ENCODE measurements around the gene FBXL17. TPM values are rescaled to one million over a fixed set of nuclear protein-coding genes. Genes with fewer than 3 reads are reported as not detected.

Gene FBXL17
- total RNA-seq, 3 donors from 2014 or later, result 22.6 to 31.3 (median 28.8) TPM

DNA sequence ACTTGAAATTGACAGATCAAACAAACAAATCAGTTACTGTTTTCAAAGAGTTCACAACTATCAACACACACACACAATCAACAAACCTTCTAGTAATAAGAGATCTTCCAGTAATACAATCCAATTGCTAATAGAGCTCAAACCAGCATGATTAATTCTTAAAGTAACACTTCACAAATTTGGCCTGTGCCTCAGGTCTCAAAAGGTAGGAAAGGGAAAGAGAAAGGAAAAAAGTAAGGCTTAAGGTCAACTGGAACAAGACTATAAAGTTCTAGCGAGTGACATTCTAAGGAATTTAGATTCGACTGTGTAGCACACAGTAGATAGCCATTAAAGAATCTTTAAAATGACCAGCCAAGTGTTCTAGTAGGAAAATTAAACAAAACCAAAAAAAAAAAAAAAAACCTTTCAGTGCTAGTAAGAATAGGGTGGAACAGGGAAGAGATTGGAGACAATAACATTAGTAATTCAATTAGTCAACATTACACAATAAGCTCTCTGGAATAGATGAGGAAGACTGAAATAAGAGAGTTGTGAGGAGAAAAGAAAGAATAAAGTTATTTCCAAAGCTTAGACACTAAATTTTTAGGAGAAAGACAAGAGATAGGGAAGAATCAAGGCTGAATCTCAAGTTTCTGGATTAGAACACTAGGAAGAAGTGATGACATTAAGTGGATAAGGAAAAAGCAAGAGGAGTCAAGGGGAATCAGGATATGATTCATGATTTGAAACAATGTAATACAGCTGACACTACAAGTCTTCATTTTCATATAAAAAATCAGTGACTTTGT lies 86.1 kb downstream of the FBXL17 start:
- Histone ChIP-seq H3K36me3 (no peaks in the 10 kb centered on the region), H3K27ac (no peak overlapping the region), H3K4me1 (no peaks in the 10 kb centered on the region), H3K4me3 (no peak overlapping the region), H3K9me3 (no peaks in the 10 kb centered on the region), H3K27me3 (no peaks in the 10 kb centered on the region)
- DNase-seq (ENCODE audit: low spot score in 2 of 2), result no peak
- TF ChIP-seq POLR2A (IDR thresholded peaks at IDR 0.05) (no peak), POLR2AphosphoS5 (IDR thresholded peaks at IDR 0.05) (no peak)
- TF ChIP-seq, protein P1, sequence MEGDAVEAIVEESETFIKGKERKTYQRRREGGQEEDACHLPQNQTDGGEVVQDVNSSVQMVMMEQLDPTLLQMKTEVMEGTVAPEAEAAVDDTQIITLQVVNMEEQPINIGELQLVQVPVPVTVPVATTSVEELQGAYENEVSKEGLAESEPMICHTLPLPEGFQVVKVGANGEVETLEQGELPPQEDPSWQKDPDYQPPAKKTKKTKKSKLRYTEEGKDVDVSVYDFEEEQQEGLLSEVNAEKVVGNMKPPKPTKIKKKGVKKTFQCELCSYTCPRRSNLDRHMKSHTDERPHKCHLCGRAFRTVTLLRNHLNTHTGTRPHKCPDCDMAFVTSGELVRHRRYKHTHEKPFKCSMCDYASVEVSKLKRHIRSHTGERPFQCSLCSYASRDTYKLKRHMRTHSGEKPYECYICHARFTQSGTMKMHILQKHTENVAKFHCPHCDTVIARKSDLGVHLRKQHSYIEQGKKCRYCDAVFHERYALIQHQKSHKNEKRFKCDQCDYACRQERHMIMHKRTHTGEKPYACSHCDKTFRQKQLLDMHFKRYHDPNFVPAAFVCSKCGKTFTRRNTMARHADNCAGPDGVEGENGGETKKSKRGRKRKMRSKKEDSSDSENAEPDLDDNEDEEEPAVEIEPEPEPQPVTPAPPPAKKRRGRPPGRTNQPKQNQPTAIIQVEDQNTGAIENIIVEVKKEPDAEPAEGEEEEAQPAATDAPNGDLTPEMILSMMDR (IDR thresholded peaks at IDR 0.05), result no peak
- intact Hi-C loops (cut with DNase I; ENCODE audit: low total_unique reads), result no loop called here

DNA sequence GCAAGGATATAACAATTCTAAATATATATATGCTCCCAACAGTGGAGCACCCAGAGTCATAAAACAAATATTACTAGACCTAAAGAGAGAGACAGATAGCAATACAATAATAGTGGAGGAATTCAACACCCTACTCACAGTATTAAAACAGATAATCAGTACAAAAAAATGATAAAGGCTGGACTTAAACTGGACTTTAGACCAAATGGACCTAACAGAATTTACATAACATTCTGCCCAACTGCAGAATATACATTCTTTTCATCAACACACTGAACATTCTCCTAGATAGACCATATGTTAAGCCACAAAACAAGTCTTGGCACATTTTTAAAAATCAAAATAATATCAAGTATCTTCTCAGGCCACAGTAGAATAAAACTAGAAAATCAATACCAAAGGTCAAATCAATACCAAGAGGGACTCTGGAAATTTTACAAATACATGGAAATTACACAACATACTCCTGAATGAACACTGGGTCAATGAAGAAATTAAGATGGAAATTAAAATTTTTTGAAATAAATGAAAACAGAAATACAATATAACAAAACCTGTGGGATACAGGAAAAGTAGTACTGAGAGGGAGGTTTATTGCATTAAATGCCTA lies 100.8 kb downstream of the FBXL17 start:
- no peak for DNase-seq (ENCODE audit: low spot score in 2 of 2)
- intact Hi-C loops (cut with DNase I; ENCODE audit: low total_unique reads), result no loop called here
- H3K27ac ChIP-seq, result no peak overlapping the region
- no peaks in the 10 kb centered on the region for H3K4me1 ChIP-seq
- H3K36me3 ChIP-seq, result no peaks in the 10 kb centered on the region
- peaks cover 0 to 25% of the 10 kb centered on the region in 2 donors for H3K9me3 ChIP-seq
- H3K27me3 ChIP-seq, result no peaks in the 10 kb centered on the region
- TF ChIP-seq, protein P1 (IDR thresholded peaks at IDR 0.05), result no peak
- TF ChIP-seq POLR2A (IDR thresholded peaks at IDR 0.05), result no peak
- TF ChIP-seq POLR2AphosphoS5 (IDR thresholded peaks at IDR 0.05), result no peak
- no peak overlapping the region for H3K4me3 ChIP-seq

DNA sequence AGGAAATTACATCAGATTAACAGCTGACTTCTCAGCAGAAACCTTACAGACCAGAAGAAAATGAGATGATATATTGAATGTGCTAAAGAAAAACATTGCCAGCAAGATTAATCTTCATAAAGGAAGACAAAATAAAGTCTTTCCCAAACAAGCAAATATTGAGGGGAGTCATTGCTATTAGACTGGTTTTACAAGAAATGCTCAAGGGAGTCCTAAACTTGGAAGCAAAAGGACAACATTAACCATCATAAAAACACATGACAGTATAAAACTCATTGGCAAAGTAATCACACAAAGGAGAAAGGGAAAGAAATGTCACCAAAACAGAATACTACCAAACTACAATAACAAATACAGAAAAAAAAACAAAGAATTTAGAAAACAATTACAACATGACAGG lies 101.7 kb downstream of the FBXL17 start:
- DNase-seq (ENCODE audit: low spot score in 2 of 2), result no peak
- Histone ChIP-seq H3K36me3 (no peaks in the 10 kb centered on the region), H3K9me3 (peaks cover 0 to 24% of the 10 kb centered on the region in 2 donors), H3K27ac (no peak overlapping the region), H3K4me3 (no peak overlapping the region), H3K27me3 (no peaks in the 10 kb centered on the region), H3K4me1 (no peaks in the 10 kb centered on the region)
- intact Hi-C loops (cut with DNase I; ENCODE audit: low total_unique reads), result no loop called here
- TF ChIP-seq POLR2A (IDR thresholded peaks at IDR 0.05) (no peak), POLR2AphosphoS5 (IDR thresholded peaks at IDR 0.05) (no peak)
- TF ChIP-seq, protein P1 (IDR thresholded peaks at IDR 0.05), result no peak

DNA sequence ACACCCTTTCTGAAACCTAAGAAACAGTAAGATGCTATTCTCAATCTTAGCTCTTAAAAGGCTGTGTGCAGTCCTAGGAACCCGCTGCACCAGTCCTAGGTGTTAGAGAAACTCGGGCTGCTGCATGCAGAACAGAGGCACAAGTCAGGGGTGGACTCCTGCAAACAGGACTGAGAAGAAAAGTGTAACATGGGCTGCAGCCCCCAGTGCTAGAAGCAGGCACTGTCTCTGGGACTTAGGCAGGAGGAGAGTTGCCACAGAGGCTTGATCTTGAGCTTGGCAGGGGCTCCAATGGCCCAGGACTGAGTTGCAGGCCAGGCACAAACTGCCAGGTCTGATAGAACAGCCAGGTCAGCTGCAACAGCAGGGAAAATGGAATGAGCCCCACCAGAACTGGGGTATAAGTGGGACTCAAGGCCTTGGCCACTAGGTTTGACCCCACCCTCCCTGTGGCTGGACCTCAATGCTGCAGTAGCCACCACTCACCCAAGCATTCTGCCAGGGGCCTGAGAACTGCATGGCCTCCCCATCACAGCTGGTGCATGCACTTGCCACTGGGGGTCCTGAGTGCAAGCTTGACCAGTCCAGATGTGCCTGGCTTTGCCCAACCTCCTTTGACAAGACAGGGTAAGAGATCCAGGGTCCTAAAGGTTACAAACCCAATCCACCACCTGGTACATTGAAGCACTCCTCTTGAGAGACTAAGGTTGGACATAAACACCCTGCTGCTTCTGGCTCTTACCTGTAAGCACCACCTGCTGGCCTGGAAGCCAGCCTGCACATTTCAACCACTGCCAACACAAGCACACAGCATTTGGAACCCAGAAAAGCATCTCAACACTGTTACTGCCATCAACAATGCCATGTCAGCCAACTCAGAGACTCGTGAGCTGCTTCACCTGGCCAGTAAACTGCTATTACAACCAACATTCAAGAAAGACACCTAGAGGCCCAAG lies 103.3 kb downstream of the FBXL17 start:
- Histone ChIP-seq H3K27ac (no peak overlapping the region), H3K9me3 (peaks cover 0 to 7% of the 10 kb centered on the region in 2 donors), H3K4me1 (no peaks in the 10 kb centered on the region), H3K4me3 (no peak overlapping the region), H3K36me3 (no peaks in the 10 kb centered on the region), H3K27me3 (no peaks in the 10 kb centered on the region)
- intact Hi-C loops (cut with DNase I; ENCODE audit: low total_unique reads), result no loop called here
- TF ChIP-seq POLR2AphosphoS5 (IDR thresholded peaks at IDR 0.05) (no peak), POLR2A (IDR thresholded peaks at IDR 0.05) (no peak)
- TF ChIP-seq, protein P1 (IDR thresholded peaks at IDR 0.05), result no peak
- DNase-seq (ENCODE audit: low spot score in 2 of 2), result no peak

Measured in breast epithelium (tissue), 4 donors.